HepG2 (cell line): Measurements from ENCODE around the gene RABGGTB. TPM values are rescaled to one million over a fixed set of nuclear protein-coding genes. Genes with fewer than 3 reads are reported as not detected.
A peak's percentile ranks its signal among the peaks of the same experiment; 100 is the strongest.

Experiments
- ARID2 ChIP-seq: sonication (generic); formaldehyde crosslinking; IDR thresholded peaks from 2 replicates; pipeline ENCODE4 v1.8.1; 2022; ENCODE audit warnings: mild to moderate bottlenecking, missing genetic modification reagents, borderline replicate concordance
- E2F2 ChIP-seq: sonication (generic); formaldehyde crosslinking; IDR thresholded peaks from 2 replicates; pipeline ENCODE4 v1.4.0; 2020; ENCODE audit warnings: missing genetic modification reagents, borderline replicate concordance
- FOXC1 ChIP-seq: sonication (generic); formaldehyde crosslinking; IDR thresholded peaks from 2 replicates; pipeline ENCODE4 v1.8.0; 2022; ENCODE audit warnings: mild to moderate bottlenecking, missing genetic modification reagents, borderline replicate concordance
- HMG20B ChIP-seq: conservative IDR thresholded peaks from 2 replicates; pipeline ENCODE4 v1.6.1; 2016; ENCODE audit warnings: missing genetic modification reagents, missing compliant biosample characterization
- KDM5B ChIP-seq: sonication (generic); formaldehyde crosslinking; IDR thresholded peaks from 2 replicates; pipeline ENCODE4 v1.4.0; 2020; ENCODE audit warnings: missing genetic modification reagents, mild to moderate bottlenecking, borderline replicate concordance
- KLF12 ChIP-seq: sonication (generic); formaldehyde crosslinking; IDR thresholded peaks from 2 replicates; pipeline ENCODE4 v1.4.0; 2020; ENCODE audit warnings: missing genetic modification reagents, borderline replicate concordance
- RFX3 ChIP-seq: IDR thresholded peaks from 2 replicates; pipeline ENCODE4 v1.6.1; 2016; ENCODE audit warnings: missing biosample characterization, missing genetic modification reagents
- SP140L ChIP-seq: sonication (generic); formaldehyde crosslinking; IDR thresholded peaks from 2 replicates; pipeline ENCODE4 v1.4.0; 2020; ENCODE audit warnings: missing genetic modification reagents, borderline replicate concordance
- ZMAT3 ChIP-seq: sonication (generic); formaldehyde crosslinking; conservative IDR thresholded peaks from 2 replicates; pipeline ENCODE4 v1.7.0; 2021; ENCODE audit warnings: missing genetic modification reagents
- ZNF263 ChIP-seq: sonication (generic); formaldehyde crosslinking; IDR thresholded peaks from 2 replicates; pipeline ENCODE4 v1.4.0; 2020; ENCODE audit warnings: missing genetic modification reagents
- ZNF292 ChIP-seq: sonication (generic); formaldehyde crosslinking; IDR thresholded peaks from 2 replicates; pipeline ENCODE4 v1.8.1; 2022; ENCODE audit warnings: mild to moderate bottlenecking, low read depth, missing genetic modification reagents, borderline replicate concordance
- ZNF550 ChIP-seq: sonication (generic); formaldehyde crosslinking; IDR thresholded peaks from 2 replicates; pipeline ENCODE4 v1.4.0; 2020; ENCODE audit warnings: mild to moderate bottlenecking, missing genetic modification reagents, borderline replicate concordance
- ZNF556 ChIP-seq: sonication (generic); formaldehyde crosslinking; IDR thresholded peaks from 2 replicates; pipeline ENCODE4 v1.4.0; 2020; ENCODE audit warnings: mild to moderate bottlenecking, missing genetic modification reagents, borderline replicate concordance
- ZNF562 ChIP-seq: sonication (generic); formaldehyde crosslinking; IDR thresholded peaks from 2 replicates; pipeline ENCODE4 v1.8.0; 2022; ENCODE audit warnings: missing genetic modification reagents, borderline replicate concordance
- ZNF614 ChIP-seq: IDR thresholded peaks from 2 replicates; pipeline ENCODE4 v1.6.1; 2018; ENCODE audit warnings: missing biosample characterization, missing genetic modification reagents, inconsistent platforms, borderline replicate concordance
- ZNF737 ChIP-seq: sonication (generic); formaldehyde crosslinking; IDR thresholded peaks from 2 replicates; pipeline ENCODE4 v1.5.0; 2020; ENCODE audit warnings: missing genetic modification reagents, mild to moderate bottlenecking, borderline replicate concordance
- polyA plus RNA-seq, 8 experiments: library from polyadenylated mRNA; depleted of rRNA in 3 of 8; stranded (reverse) in 7 of 8; unstranded in 1 of 8; fragments of >200 nt; fragmentation: Illumina TruSeq in 4 of 8; extraction: Trizol in 4 of 8; gene quantifications; 2 replicates each; pipeline versions ENCODE4 v1.2.1 to v1.2.3, GENCODE V29; 2011 to 2016; ENCODE audit warnings: low read depth in 4 of 8, missing spikeins in 1 of 8, mixed read lengths in 1 of 8; ENCODE audit not compliant: insufficient read depth in 1 of 8
- total RNA-seq, 5 experiments: library from RNA; depleted of rRNA; stranded (reverse); fragments of >200 nt; fragmentation: Illumina TruSeq; extraction: Trizol; gene quantifications; 2 replicates each; pipeline ENCODE4 v1.2.3, GENCODE V29; 2016; ENCODE audit warnings: low read depth in 1 of 5
- TF ChIP-seq, protein P1 (sequence below): sonication (generic); formaldehyde crosslinking; IDR thresholded peaks from 2 replicates; pipeline ENCODE4 v1.4.0; 2020; ENCODE audit warnings: low read depth, missing genetic modification reagents
- TF ChIP-seq, protein P2 (sequence below): sonication (generic); formaldehyde crosslinking; IDR thresholded peaks from 2 replicates; pipeline ENCODE4 v1.4.0; 2020; ENCODE audit warnings: low read depth, mild to moderate bottlenecking, missing genetic modification reagents
- TF ChIP-seq, protein P3 (sequence below): sonication (generic); formaldehyde crosslinking; IDR thresholded peaks from 2 replicates; pipeline ENCODE4 v1.4.0; 2020; ENCODE audit warnings: mild to moderate bottlenecking, missing genetic modification reagents
- TF ChIP-seq, protein P4 (sequence below): sonication (generic); formaldehyde crosslinking; IDR thresholded peaks from 2 replicates; pipeline ENCODE4 v1.8.1; 2022; ENCODE audit warnings: mild to moderate bottlenecking, missing genetic modification reagents

RABGGTB gene
- total and polyA plus RNA-seq, 2 of the 13 experiments (the other 11 are each of a cell fraction or from before 2014, with no cell fraction given): 185 to 290 TPM

GRCh38 chr1:75785983-75786853 is at the start of gene RABGGTB (continued):
- TF ChIP-seq, protein P1, sequence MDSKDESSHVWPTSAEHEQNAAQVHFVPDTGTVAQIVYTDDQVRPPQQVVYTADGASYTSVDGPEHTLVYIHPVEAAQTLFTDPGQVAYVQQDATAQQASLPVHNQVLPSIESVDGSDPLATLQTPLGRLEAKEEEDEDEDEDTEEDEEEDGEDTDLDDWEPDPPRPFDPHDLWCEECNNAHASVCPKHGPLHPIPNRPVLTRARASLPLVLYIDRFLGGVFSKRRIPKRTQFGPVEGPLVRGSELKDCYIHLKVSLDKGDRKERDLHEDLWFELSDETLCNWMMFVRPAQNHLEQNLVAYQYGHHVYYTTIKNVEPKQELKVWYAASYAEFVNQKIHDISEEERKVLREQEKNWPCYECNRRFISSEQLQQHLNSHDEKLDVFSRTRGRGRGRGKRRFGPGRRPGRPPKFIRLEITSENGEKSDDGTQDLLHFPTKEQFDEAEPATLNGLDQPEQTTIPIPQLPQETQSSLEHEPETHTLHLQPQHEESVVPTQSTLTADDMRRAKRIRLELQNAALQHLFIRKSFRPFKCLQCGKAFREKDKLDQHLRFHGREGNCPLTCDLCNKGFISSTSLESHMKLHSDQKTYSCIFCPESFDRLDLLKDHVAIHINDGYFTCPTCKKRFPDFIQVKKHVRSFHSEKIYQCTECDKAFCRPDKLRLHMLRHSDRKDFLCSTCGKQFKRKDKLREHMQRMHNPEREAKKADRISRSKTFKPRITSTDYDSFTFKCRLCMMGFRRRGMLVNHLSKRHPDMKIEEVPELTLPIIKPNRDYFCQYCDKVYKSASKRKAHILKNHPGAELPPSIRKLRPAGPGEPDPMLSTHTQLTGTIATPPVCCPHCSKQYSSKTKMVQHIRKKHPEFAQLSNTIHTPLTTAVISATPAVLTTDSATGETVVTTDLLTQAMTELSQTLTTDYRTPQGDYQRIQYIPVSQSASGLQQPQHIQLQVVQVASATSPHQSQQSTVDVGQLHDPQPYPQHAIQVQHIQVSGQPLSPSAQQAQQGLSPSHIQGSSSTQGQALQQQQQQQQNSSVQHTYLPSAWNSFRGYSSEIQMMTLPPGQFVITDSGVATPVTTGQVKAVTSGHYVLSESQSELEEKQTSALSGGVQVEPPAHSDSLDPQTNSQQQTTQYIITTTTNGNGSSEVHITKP (CRISPR knock-in tag): no peak; the same call in 1 of the 2 replicates
- TF ChIP-seq E2F2 (CRISPR knock-in tag) (no peak), ZNF263 (CRISPR knock-in tag) (no peak), ZMAT3 (CRISPR knock-in tag) (no peak), KLF12 (CRISPR knock-in tag) (no peak), ZNF737 (CRISPR knock-in tag) (no peak), ZNF614 (CRISPR knock-in tag) (peak; percentile 74; the same call in 1 of the 2 replicates), ZNF562 (no peak), ARID2 (CRISPR knock-in tag) (no peak), RFX3 (CRISPR knock-in tag) (no peak), HMG20B (CRISPR knock-in tag) (peak; percentile 65; the same call in 1 of the 2 replicates), FOXC1 (CRISPR knock-in tag) (no peak), ZNF556 (CRISPR knock-in tag) (peak; percentile 84; the same call in 1 of the 2 replicates), ZNF550 (CRISPR knock-in tag) (no peak), KDM5B (CRISPR knock-in tag) (peak; percentile 77; the same call in 1 of the 2 replicates), SP140L (CRISPR knock-in tag) (no peak), ZNF292 (CRISPR knock-in tag) (no peak)
- TF ChIP-seq, protein P2, sequence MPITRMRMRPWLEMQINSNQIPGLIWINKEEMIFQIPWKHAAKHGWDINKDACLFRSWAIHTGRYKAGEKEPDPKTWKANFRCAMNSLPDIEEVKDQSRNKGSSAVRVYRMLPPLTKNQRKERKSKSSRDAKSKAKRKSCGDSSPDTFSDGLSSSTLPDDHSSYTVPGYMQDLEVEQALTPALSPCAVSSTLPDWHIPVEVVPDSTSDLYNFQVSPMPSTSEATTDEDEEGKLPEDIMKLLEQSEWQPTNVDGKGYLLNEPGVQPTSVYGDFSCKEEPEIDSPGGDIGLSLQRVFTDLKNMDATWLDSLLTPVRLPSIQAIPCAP: 0 out of 2 replicates have a peak, but pooled peaks have one; percentile 62
- TF ChIP-seq, protein P3, sequence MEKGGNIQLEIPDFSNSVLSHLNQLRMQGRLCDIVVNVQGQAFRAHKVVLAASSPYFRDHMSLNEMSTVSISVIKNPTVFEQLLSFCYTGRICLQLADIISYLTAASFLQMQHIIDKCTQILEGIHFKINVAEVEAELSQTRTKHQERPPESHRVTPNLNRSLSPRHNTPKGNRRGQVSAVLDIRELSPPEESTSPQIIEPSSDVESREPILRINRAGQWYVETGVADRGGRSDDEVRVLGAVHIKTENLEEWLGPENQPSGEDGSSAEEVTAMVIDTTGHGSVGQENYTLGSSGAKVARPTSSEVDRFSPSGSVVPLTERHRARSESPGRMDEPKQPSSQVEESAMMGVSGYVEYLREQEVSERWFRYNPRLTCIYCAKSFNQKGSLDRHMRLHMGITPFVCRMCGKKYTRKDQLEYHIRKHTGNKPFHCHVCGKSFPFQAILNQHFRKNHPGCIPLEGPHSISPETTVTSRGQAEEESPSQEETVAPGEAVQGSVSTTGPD: no peak
- TF ChIP-seq, protein P4, sequence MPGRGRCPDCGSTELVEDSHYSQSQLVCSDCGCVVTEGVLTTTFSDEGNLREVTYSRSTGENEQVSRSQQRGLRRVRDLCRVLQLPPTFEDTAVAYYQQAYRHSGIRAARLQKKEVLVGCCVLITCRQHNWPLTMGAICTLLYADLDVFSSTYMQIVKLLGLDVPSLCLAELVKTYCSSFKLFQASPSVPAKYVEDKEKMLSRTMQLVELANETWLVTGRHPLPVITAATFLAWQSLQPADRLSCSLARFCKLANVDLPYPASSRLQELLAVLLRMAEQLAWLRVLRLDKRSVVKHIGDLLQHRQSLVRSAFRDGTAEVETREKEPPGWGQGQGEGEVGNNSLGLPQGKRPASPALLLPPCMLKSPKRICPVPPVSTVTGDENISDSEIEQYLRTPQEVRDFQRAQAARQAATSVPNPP: peak; percentile 13; the same call in 1 of the 2 replicates
